Upper lobe of right lung (tissue), 1 donor: ENCODE data around the gene DYNC2I2. TPM values are rescaled to one million over a fixed set of nuclear protein-coding genes. Genes with fewer than 3 reads are reported as not detected.
"Not testable (repeated sequence)": the region's sequence is repeated elsewhere in the genome, so short reads cannot be mapped to it uniquely, and the experiment has no call there.

Source experiments
- ATAC-seq: fragments of 200-7000 bp; cut with Tn5 transposase; one replicate; pipeline ENCODE4 v1.9.1; 2020; ENCODE audit warnings: mild to moderate bottlenecking, moderate library complexity
- DNase-seq: peaks from one replicate; pipeline ENCODE4 v3.0.0-alpha.2; 2020
- H3K27ac ChIP-seq: fragments of 200-600 bp; one replicate; pipeline ENCODE4 v1.8.0; 2022
- H3K27me3 ChIP-seq: fragments of 200-600 bp; one replicate; pipeline ENCODE4 v1.8.0; 2022; ENCODE audit warnings: mild to moderate bottlenecking
- H3K36me3 ChIP-seq: fragments of 200-600 bp; one replicate; pipeline ENCODE4 v1.8.0; 2022
- H3K4me1 ChIP-seq: fragments of 200-600 bp; one replicate; pipeline ENCODE4 v1.8.0; 2022
- H3K4me3 ChIP-seq: fragments of 200-600 bp; one replicate; pipeline ENCODE4 v1.8.0; 2022; ENCODE audit warnings: mild to moderate bottlenecking
- H3K9me3 ChIP-seq: fragments of 200-600 bp; one replicate; pipeline ENCODE4 v1.8.0; 2022
- intact Hi-C: fragments of 100-400 bp; cut with DNase I; formaldehyde crosslinking; loops from one replicate; pipeline ENCODE4 v1.11.0; 2022
- total RNA-seq: library from RNA; stranded (reverse); fragmentation: NEBNext Ultra II Directional; extraction: Animal tissue kit (Norgen Biotek cat#: 25700); gene quantifications from one replicate; pipeline ENCODE4 v1.2.1, GENCODE V29; 2021
- TF ChIP-seq, protein P1 (sequence below): fragments of 200-600 bp; IDR thresholded peaks from one replicate; pipeline ENCODE4 v1.8.0; 2022; ENCODE audit warnings: antibody characterized with exemption
- donor health status: DM: no; HTN: yes; CAD: no; lungs with severe emphysema.

Gene DYNC2I2
- total RNA-seq, 1 donor from 2014 or later: 37.3 TPM

GRCh38 chr9:128593039-128593438, 63.6 kb downstream of the DYNC2I2 start:
- intact Hi-C loops: no loop called here
- H3K27ac ChIP-seq: no peak overlapping the region
- ATAC-seq (no peak), DNase-seq (no peak)
- H3K4me3 ChIP-seq: no peak overlapping the region
- H3K36me3 ChIP-seq: peaks cover 100% of the 10 kb centered on the region
- H3K27me3 ChIP-seq: no peaks in the 10 kb centered on the region
- H3K4me1 ChIP-seq: no peaks in the 10 kb centered on the region
- H3K9me3 ChIP-seq: no peaks in the 10 kb centered on the region
- TF ChIP-seq, protein P1, sequence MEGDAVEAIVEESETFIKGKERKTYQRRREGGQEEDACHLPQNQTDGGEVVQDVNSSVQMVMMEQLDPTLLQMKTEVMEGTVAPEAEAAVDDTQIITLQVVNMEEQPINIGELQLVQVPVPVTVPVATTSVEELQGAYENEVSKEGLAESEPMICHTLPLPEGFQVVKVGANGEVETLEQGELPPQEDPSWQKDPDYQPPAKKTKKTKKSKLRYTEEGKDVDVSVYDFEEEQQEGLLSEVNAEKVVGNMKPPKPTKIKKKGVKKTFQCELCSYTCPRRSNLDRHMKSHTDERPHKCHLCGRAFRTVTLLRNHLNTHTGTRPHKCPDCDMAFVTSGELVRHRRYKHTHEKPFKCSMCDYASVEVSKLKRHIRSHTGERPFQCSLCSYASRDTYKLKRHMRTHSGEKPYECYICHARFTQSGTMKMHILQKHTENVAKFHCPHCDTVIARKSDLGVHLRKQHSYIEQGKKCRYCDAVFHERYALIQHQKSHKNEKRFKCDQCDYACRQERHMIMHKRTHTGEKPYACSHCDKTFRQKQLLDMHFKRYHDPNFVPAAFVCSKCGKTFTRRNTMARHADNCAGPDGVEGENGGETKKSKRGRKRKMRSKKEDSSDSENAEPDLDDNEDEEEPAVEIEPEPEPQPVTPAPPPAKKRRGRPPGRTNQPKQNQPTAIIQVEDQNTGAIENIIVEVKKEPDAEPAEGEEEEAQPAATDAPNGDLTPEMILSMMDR: no peak

- peaks cover 100% of the 10 kb centered on the region for H3K36me3 ChIP-seq
- TF ChIP-seq, protein P1: no peak
- no peak for DNase-seq
- intact Hi-C loops: no loop called here
- H3K4me3 ChIP-seq: no peak overlapping the region
- H3K4me1 ChIP-seq: no peaks in the 10 kb centered on the region
- ATAC-seq: no peak
- no peaks in the 10 kb centered on the region for H3K27me3 ChIP-seq
- no peaks in the 10 kb centered on the region for H3K9me3 ChIP-seq
- H3K27ac ChIP-seq: no peak overlapping the region
These were observed 67.9 kb downstream of the DYNC2I2 start for GRCh38 chr9:128588581-128589233.

DNA sequence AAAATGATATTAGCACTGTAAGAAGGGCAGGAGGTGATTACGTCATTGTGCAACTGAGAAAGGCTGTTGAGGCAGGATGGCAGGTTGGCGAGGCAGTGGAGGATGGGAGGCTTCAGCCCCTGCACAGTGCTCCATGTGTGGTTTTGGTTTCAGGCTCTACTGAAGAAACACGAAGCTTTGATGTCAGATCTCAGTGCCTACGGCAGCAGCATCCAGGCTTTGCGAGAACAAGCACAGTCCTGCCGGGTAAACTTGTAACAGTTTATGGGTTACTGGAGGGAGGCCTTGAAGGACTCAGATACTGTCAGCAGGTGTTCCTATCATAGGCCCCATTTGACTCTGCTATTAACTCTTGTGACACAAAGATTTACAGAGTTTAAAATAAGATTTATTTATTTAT, 69.2 kb downstream of the DYNC2I2 start:
- TF ChIP-seq, protein P1: no peak
- Histone ChIP-seq H3K9me3 (no peaks in the 10 kb centered on the region), H3K36me3 (peaks cover 100% of the 10 kb centered on the region), H3K27ac (no peak overlapping the region), H3K4me3 (no peak overlapping the region), H3K27me3 (no peaks in the 10 kb centered on the region), H3K4me1 (no peaks in the 10 kb centered on the region)
- DNase-seq: no peak
- ATAC-seq: no peak
- intact Hi-C loops: no loop called here

- H3K27ac ChIP-seq, H3K9me3 ChIP-seq, H3K4me3 ChIP-seq, ATAC-seq, H3K4me1 ChIP-seq, intact Hi-C loops, H3K27me3 ChIP-seq, DNase-seq: not testable (repeated sequence)
- H3K36me3 ChIP-seq: peaks cover 100% of the 10 kb centered on the region
These were observed 69.7 kb downstream of the DYNC2I2 start for GRCh38 chr9:128586934-128587333.

DNA sequence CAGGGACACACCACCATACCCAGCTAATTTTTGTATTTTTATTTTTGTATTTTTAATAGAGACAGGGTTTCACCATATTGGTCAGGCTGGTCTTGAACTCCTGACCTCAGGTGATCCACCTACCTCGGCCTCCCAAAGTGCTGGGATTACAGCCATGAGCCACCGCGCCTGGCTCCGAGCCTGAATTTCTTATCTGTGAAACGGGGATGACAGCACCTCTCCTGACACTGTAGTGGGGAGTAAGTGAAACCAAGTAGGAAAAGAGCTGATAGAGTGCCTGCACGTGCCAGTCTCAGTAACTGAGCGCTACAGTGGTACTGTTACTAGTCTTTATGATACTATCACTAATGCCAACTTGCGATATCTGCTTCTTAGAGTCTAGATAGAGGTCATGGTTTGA, 71.5 kb downstream of the DYNC2I2 start:
- H3K27me3 ChIP-seq, H3K27ac ChIP-seq, DNase-seq, H3K4me3 ChIP-seq, H3K9me3 ChIP-seq, intact Hi-C loops, H3K4me1 ChIP-seq, ATAC-seq: not testable (repeated sequence)
- H3K36me3 ChIP-seq: peaks cover 100% of the 10 kb centered on the region

Other genes with a start within 250 kb of the DYNC2I2 start
- gene CERCAM, start 236.0 kb downstream of the DYNC2I2 start, total RNA-seq: 14.0 TPM
- 17.3 TPM for gene ODF2, start 200.8 kb downstream of the DYNC2I2 start, total RNA-seq
- 21.8 TPM for gene GLE1, start 152.1 kb downstream of the DYNC2I2 start, total RNA-seq
- gene SPTAN1, start 104.3 kb downstream of the DYNC2I2 start, total RNA-seq: 358 TPM
- 227 TPM for gene SET, start 32.4 kb upstream of the DYNC2I2 start, total RNA-seq
- 13.4 TPM for gene PKN3, start 45.7 kb upstream of the DYNC2I2 start, total RNA-seq
- 28.2 TPM for gene ZDHHC12, start 67.3 kb upstream of the DYNC2I2 start, total RNA-seq
- 32.0 TPM for gene ZER1, start 115.1 kb upstream of the DYNC2I2 start, total RNA-seq
- gene TBC1D13, start 130.4 kb upstream of the DYNC2I2 start, total RNA-seq: 27.1 TPM
- 18.6 TPM for gene ENDOG, start 161.7 kb upstream of the DYNC2I2 start, total RNA-seq
- 45.8 TPM for gene SPOUT1, start 172.9 kb upstream of the DYNC2I2 start, total RNA-seq
- gene KYAT1, start 225.1 kb upstream of the DYNC2I2 start, total RNA-seq: 6.6 TPM
- gene LRRC8A, start 225.3 kb upstream of the DYNC2I2 start, total RNA-seq: 68.1 TPM